H1 (cell line): Measurements from ENCODE around the gene CCAR1. TPM values are rescaled to one million over a fixed set of nuclear protein-coding genes. Genes with fewer than 3 reads are reported as not detected.

ENCODE experiments used
- CTCF ChIA-PET: fragments of 300-600 bp; sonication (Branson Sonifier 250); formaldehyde crosslinking; loops from one replicate; lab custom pipeline; 2021; ENCODE audit not compliant: partially characterized antibody; lab: Charles Lee
- POLR2A ChIA-PET: fragments of 300-600 bp; sonication (Branson Sonifier 250); formaldehyde crosslinking; loops from one replicate; lab custom pipeline; 2021; ENCODE audit warnings: inconsistent platforms; ENCODE audit not compliant: partially characterized antibody; lab: Charles Lee
- DNase-seq, 2 experiments: peaks; one replicate each; pipeline versions ENCODE4 v3.0.0 to v3.0.0-alpha.2; 2010 to 2022; ENCODE audit warnings: low spot score in 2 of 2, low read depth in 1 of 2, mixed read lengths in 1 of 2
- FAIRE-seq: peaks from 2 replicates; lab custom pipeline; 2011; peaks lifted over from hg19 to GRCh38; lab: Jason Lieb, UNC
- H2AFZ ChIP-seq: 2 replicates; pipeline ENCODE4 v1.8.1; 2012; ENCODE audit warnings: low read length, inconsistent platforms
- H2AK5ac ChIP-seq: 2 replicates; pipeline ENCODE4 v1.6.1; 2013; ENCODE audit warnings: low read depth, low read length
- H2BK120ac ChIP-seq: replicated peaks from 2 replicates; pipeline ENCODE3; 2013; ENCODE audit warnings: low read depth, low read length, inconsistent platforms
- H2BK12ac ChIP-seq: 2 replicates; pipeline ENCODE4 v1.6.1; 2013; ENCODE audit warnings: low read depth, low read length
- H2BK15ac ChIP-seq: 2 replicates; pipeline ENCODE4 v1.6.1; 2013; ENCODE audit warnings: low read length
- H2BK20ac ChIP-seq: 2 replicates; pipeline ENCODE4 v1.6.1; 2013; ENCODE audit warnings: low read length
- H2BK5ac ChIP-seq: 2 replicates; pipeline ENCODE4 v1.6.1; 2013; ENCODE audit warnings: low read depth, low read length
- H3K14ac ChIP-seq: 2 replicates; pipeline ENCODE4 v1.6.1; 2013; ENCODE audit warnings: inconsistent platforms; ENCODE audit not compliant: insufficient read length
- H3K18ac ChIP-seq: 2 replicates; pipeline ENCODE4 v1.6.1; 2013; ENCODE audit warnings: low read length; ENCODE audit errors: extremely low read depth
- H3K23ac ChIP-seq: 2 replicates; pipeline ENCODE4 v1.6.1; 2013; ENCODE audit warnings: inconsistent platforms; ENCODE audit not compliant: insufficient read length
- H3K23me2 ChIP-seq: 2 replicates; pipeline ENCODE4 v1.6.1; 2013; ENCODE audit warnings: low read depth, low read length
- H3K27ac ChIP-seq: 2 replicates; pipeline ENCODE4 v1.6.1; 2011; ENCODE audit warnings: low read depth, low read length, inconsistent platforms
- H3K27me3 ChIP-seq, 4 experiments: replicated peaks in 1 of 4; 1 replicate in 1 of 4; 2 replicates in 3 of 4; pipeline versions ENCODE4 v1.6.1 to v1.8.1; 2011 to 2013; ENCODE audit warnings: low read length in 3 of 4, mild to moderate bottlenecking in 3 of 4, inconsistent platforms in 2 of 4, mixed read lengths in 2 of 4, moderate library complexity in 1 of 4; ENCODE audit not compliant: control insufficient read depth in 3 of 4, insufficient read depth in 3 of 4; ENCODE audit errors: extremely low read depth in 1 of 4
- H3K36me3 ChIP-seq, 4 experiments: 2 replicates each; pipeline versions ENCODE4 v1.6.1 to v1.8.1; 2011 to 2013; ENCODE audit warnings: mild to moderate bottlenecking in 4 of 4, low read length in 3 of 4, moderate library complexity in 2 of 4, control low read depth in 1 of 4, inconsistent platforms in 1 of 4; ENCODE audit not compliant: insufficient read depth in 4 of 4, control insufficient read depth in 2 of 4
- H3K4ac ChIP-seq: replicated peaks from 2 replicates; pipeline ENCODE3; 2013; ENCODE audit warnings: low read length, low read depth, mixed read lengths, inconsistent platforms; ENCODE audit not compliant: insufficient read length
- H3K4me1 ChIP-seq, 4 experiments: replicated peaks in 1 of 4; 1 replicate in 1 of 4; 2 replicates in 3 of 4; pipeline versions ENCODE4 v1.6.1 to v1.8.1; 2011 to 2013; ENCODE audit warnings: low read length in 3 of 4, inconsistent platforms in 2 of 4, mixed read lengths in 1 of 4; ENCODE audit not compliant: insufficient read depth in 4 of 4, control insufficient read depth in 3 of 4
- H3K4me2 ChIP-seq, 2 experiments: 2 replicates each; pipeline versions ENCODE4 v1.6.1 to v1.8.1; 2011 to 2013; ENCODE audit warnings: low read depth in 2 of 2, low read length in 2 of 2, control low read depth in 1 of 2, inconsistent platforms in 1 of 2, mild to moderate bottlenecking in 1 of 2; ENCODE audit not compliant: insufficient read depth in 1 of 2
- H3K4me3 ChIP-seq, 4 experiments: fragments of 200-600, 300-600 bp in 1 of 4; sonication (generic), shearing (Covaris generic), sonication (Bioruptor Twin) in 1 of 4; 2 replicates each; pipeline versions ENCODE4 v1.5.1 to v1.8.1; 2011 to 2016; ENCODE audit warnings: low read length in 4 of 4, low read depth in 3 of 4, control low read depth in 2 of 4, inconsistent platforms in 2 of 4, mild to moderate bottlenecking in 2 of 4, mixed read lengths in 1 of 4, moderate library complexity in 1 of 4; ENCODE audit not compliant: insufficient read depth in 2 of 4; ENCODE audit errors: extremely low read depth in 1 of 4
- H3K56ac ChIP-seq: replicated peaks from 2 replicates; pipeline ENCODE3; 2013; ENCODE audit warnings: low read depth, mild to moderate bottlenecking, mixed read lengths, low read length, inconsistent platforms; ENCODE audit not compliant: insufficient read length
- H3K79me1 ChIP-seq: 2 replicates; pipeline ENCODE4 v1.6.1; 2013; ENCODE audit warnings: low read depth, low read length, control low read depth
- H3K79me2 ChIP-seq, 2 experiments: 2 replicates each; pipeline versions ENCODE4 v1.6.1 to v1.8.1; 2012 to 2013; ENCODE audit warnings: low read length in 2 of 2, mild to moderate bottlenecking in 2 of 2, inconsistent platforms in 1 of 2; ENCODE audit not compliant: insufficient read depth in 2 of 2, control insufficient read depth in 1 of 2
- H3K9ac ChIP-seq, 4 experiments: replicated peaks in 1 of 4; 1 replicate in 1 of 4; 2 replicates in 3 of 4; pipeline versions ENCODE4 v1.6.1 to v1.8.1; 2011 to 2013; ENCODE audit warnings: low read depth in 3 of 4, low read length in 3 of 4, control low read depth in 2 of 4, mild to moderate bottlenecking in 2 of 4, moderate library complexity in 2 of 4, inconsistent platforms in 1 of 4; ENCODE audit errors: extremely low read depth in 1 of 4
- H3K9me3 ChIP-seq, 2 experiments: 2 replicates each; pipeline versions ENCODE4 v1.6.1 to v1.8.1; 2012 to 2013; ENCODE audit warnings: mild to moderate bottlenecking in 2 of 2, moderate library complexity in 2 of 2, control low read depth in 1 of 2, inconsistent platforms in 1 of 2, low read depth in 1 of 2, low read length in 1 of 2, mixed read lengths in 1 of 2; ENCODE audit not compliant: insufficient read depth in 2 of 2
- H4K20me1 ChIP-seq, 2 experiments: replicated peaks in 1 of 2; 2 replicates each; pipeline versions ENCODE3 to v1.8.1; 2011 to 2013; ENCODE audit warnings: inconsistent platforms in 2 of 2, low read length in 2 of 2, mild to moderate bottlenecking in 1 of 2; ENCODE audit not compliant: insufficient read depth in 2 of 2, control insufficient read depth in 1 of 2
- H4K5ac ChIP-seq: 2 replicates; pipeline ENCODE4 v1.6.1; 2013; ENCODE audit warnings: low read length, low read depth, mixed read lengths, inconsistent platforms; ENCODE audit not compliant: insufficient read length
- H4K8ac ChIP-seq: 2 replicates; pipeline ENCODE4 v1.8.0; 2013; ENCODE audit warnings: mild to moderate bottlenecking, moderate library complexity, low read length, inconsistent platforms; ENCODE audit not compliant: insufficient read depth; ENCODE audit errors: extremely low read depth
- H4K91ac ChIP-seq: replicated peaks from 2 replicates; pipeline ENCODE3; 2013; ENCODE audit warnings: low read length, mixed read lengths, inconsistent platforms; ENCODE audit not compliant: insufficient read length
- BCL11A ChIP-seq, 2 experiments: IDR thresholded peaks; one replicate each; pipeline ENCODE4 v1.6.1; 2011; ENCODE audit warnings: low read depth in 2 of 2, low read length in 2 of 2, mild to moderate bottlenecking in 2 of 2
- HDAC6 ChIP-seq: IDR thresholded peaks from one replicate; pipeline ENCODE4 v1.7.1; 2012; ENCODE audit warnings: low read depth, mild to moderate bottlenecking, inconsistent platforms, low read length, moderate library complexity
- KDM1A ChIP-seq: fragments of 200-600, 300-600 bp; sonication (generic); IDR thresholded peaks from 2 replicates; pipeline ENCODE4 v1.7.1; 2016; ENCODE audit warnings: mild to moderate bottlenecking, low read length, borderline replicate concordance
- NANOG ChIP-seq: IDR thresholded peaks from 2 replicates; pipeline ENCODE4 v1.6.1; 2011; ENCODE audit warnings: low read length, low read depth, mild to moderate bottlenecking, inconsistent platforms; ENCODE audit not compliant: insufficient read depth, poor library complexity, severe bottlenecking
- RAD21 ChIP-seq, 2 experiments: IDR thresholded peaks in 1 of 2; conservative IDR thresholded peaks in 1 of 2; 2 replicates each; pipeline ENCODE4 v1.6.1; 2011; ENCODE audit warnings: low read depth in 2 of 2, low read length in 2 of 2, improper control_type of control experiment in 1 of 2, inconsistent platforms in 1 of 2, mild to moderate bottlenecking in 1 of 2, moderate library complexity in 1 of 2
- SRF ChIP-seq: IDR thresholded peaks from 2 replicates; pipeline ENCODE4 v1.6.1; 2011; ENCODE audit warnings: mild to moderate bottlenecking, low read depth, low read length, moderate library complexity
- TAF1 ChIP-seq: IDR thresholded peaks from 2 replicates; pipeline ENCODE4 v1.6.1; 2011; ENCODE audit warnings: mild to moderate bottlenecking, low read depth, low read length
- WGBS, 2 experiments: shearing (Covaris generic) in 1 of 2; methylation state at CpG; one replicate each; pipeline versions ENCODE4 v1.1.6 to v1.1.7; 2013 to 2015; ENCODE audit warnings: low lambda C conversion rate in 2 of 2, mixed read lengths in 2 of 2, inconsistent platforms in 1 of 2, low coverage in 1 of 2, missing lambda C conversion rate in 1 of 2; ENCODE audit not compliant: insufficient replicate concordance in 2 of 2, insufficient coverage in 1 of 2, insufficient read length in 1 of 2; ENCODE audit errors: extremely low coverage in 1 of 2, missing lambda C conversion rate in 1 of 2; 5-methylcytosine and 5-hydroxymethylcytosine counted together
- polyA plus RNA-seq, 7 experiments: library from polyadenylated mRNA; depleted of rRNA in 3 of 7; stranded (reverse) in 5 of 7; unstranded in 2 of 7; fragments of >200 nt in 5 of 7; fragments of 200-250 nt in 2 of 7; gene quantifications; 1 replicate in 5 of 7; 2 replicates in 1 of 7; 4 replicates in 1 of 7; pipeline versions ENCODE4 v1.2.1 to v1.2.3, GENCODE V29; 2011 to 2013; ENCODE audit warnings: missing spikeins in 2 of 7, mixed read lengths in 2 of 7
- total RNA-seq: library from RNA; stranded (reverse); fragmentation: NEBNext Ultra II Directional; extraction: Animal tissue kit (Norgen Biotek cat#: 25700); gene quantifications from 2 replicates; pipeline ENCODE4 v1.2.1, GENCODE V29; 2021
- TF ChIP-seq, protein P1 (sequence below): IDR thresholded peaks from 2 replicates; pipeline ENCODE4 v1.6.1; 2011; ENCODE audit warnings: low read length, improper control_type of control experiment
- TF ChIP-seq, protein P2 (sequence below): IDR thresholded peaks from 2 replicates; pipeline ENCODE4 v1.6.1; 2012; ENCODE audit warnings: inconsistent platforms
- TF ChIP-seq, protein P3 (sequence below): IDR thresholded peaks from 2 replicates; pipeline ENCODE4 v1.6.1; 2012; ENCODE audit warnings: inconsistent platforms

CCAR1 gene
- total and polyA plus RNA-seq, 2 of the 8 experiments (the other 6 are each of a cell fraction or from before 2014, with no cell fraction given): 91.6 to 111 TPM

DNA sequence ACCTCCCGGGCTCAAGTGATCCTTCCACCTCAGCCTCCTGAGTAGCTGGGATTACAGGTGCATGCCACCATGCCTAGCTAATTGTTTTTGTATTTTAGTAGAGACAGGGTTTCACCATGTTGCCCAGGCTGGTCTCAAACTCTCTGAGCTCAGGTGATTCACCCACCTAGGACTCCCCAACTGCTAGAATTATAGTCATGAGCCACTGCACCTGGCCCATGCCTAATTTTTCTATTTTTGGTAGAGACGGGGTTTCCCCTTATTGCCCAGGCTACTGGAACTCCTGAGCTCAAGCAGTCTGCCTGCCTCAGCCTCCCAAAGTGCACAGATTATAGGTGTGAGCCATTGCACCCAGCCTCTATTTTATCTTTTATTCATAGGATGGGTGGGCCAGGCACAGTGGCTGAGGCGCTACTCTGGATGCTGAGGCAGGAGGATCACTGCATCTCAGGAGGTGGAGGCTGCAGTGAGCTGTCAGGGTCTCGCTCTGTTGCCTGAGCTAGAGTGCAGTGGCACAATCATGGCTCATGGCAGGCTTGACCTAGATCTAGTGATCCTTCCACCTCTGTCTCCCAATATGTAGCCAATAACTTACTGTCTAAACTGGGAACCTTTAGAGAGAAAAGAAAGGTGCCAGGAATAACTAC lies 75.0 kb downstream of the CCAR1 start:
- no peak overlapping the region for H2AK5ac ChIP-seq
- WGBS, 2 experiments: 99% methylated on average over 4 of the region's 4 CpGs; no CpG with 5 or more reads in 1 of the 2 experiments
- no peaks in the 10 kb centered on the region for H3K23me2 ChIP-seq
- no peak overlapping the region for H2BK20ac ChIP-seq
- no peak for FAIRE-seq
- H3K36me3 ChIP-seq: peaks cover 0 to 52% (median 9%) of the 10 kb centered on the region in 4 experiments; a peak in 7 of 8 replicates
- no peak overlapping the region for H2BK120ac ChIP-seq
- ChIA-PET CTCF (interaction anchor here (1.1 to 2.5 kb wide), 5 partner anchors 13 to 156 kb away, joined by 4 to 15 read pairs (median 5); no protein-coding TSS in a partner anchor), POLR2A (interaction anchor here (0.9 to 5.5 kb wide), 4 partner anchors 11 to 104 kb away, joined by 4 to 25 read pairs (median 4); partner anchors contain the start of gene DDX50)
- H3K4me2 ChIP-seq: no peak overlapping the region
- no peaks in the 10 kb centered on the region for H3K9me3 ChIP-seq
- H3K79me1 ChIP-seq: no peaks in the 10 kb centered on the region
- H3K4me1 ChIP-seq: no peaks in the 10 kb centered on the region
- no peaks in the 10 kb centered on the region for H3K79me2 ChIP-seq
- no peak overlapping the region for H4K5ac ChIP-seq
- H3K9ac ChIP-seq: no peak overlapping the region
- DNase-seq: no peak
- no peak overlapping the region for H3K4ac ChIP-seq
- H3K4me3 ChIP-seq: no peak overlapping the region
- no peak overlapping the region for H3K23ac ChIP-seq
- no peak overlapping the region for H4K8ac ChIP-seq
- H3K18ac ChIP-seq: no peak overlapping the region
- no peak overlapping the region for H3K27ac ChIP-seq
- H3K56ac ChIP-seq: no peak overlapping the region
- H3K27me3 ChIP-seq: no peaks in the 10 kb centered on the region
- no peak overlapping the region for H2BK5ac ChIP-seq
- H4K20me1 ChIP-seq: peaks cover 0 to 2% of the 10 kb centered on the region in 2 experiments
- H3K14ac ChIP-seq: no peak overlapping the region
- H4K91ac ChIP-seq: no peak overlapping the region
- no peak overlapping the region for H2AFZ ChIP-seq
- H2BK12ac ChIP-seq: no peak overlapping the region
- no peak overlapping the region for H2BK15ac ChIP-seq
- TF ChIP-seq BCL11A (IDR thresholded peaks at IDR 0.05; ENCODE audit: low read depth in 2 of 2, low read length in 2 of 2): no peak
- no peak for TF ChIP-seq HDAC6
- no peak for TF ChIP-seq NANOG
- TF ChIP-seq, protein P1, sequence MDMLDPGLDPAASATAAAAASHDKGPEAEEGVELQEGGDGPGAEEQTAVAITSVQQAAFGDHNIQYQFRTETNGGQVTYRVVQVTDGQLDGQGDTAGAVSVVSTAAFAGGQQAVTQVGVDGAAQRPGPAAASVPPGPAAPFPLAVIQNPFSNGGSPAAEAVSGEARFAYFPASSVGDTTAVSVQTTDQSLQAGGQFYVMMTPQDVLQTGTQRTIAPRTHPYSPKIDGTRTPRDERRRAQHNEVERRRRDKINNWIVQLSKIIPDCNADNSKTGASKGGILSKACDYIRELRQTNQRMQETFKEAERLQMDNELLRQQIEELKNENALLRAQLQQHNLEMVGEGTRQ: no peak
- TF ChIP-seq, protein P2, sequence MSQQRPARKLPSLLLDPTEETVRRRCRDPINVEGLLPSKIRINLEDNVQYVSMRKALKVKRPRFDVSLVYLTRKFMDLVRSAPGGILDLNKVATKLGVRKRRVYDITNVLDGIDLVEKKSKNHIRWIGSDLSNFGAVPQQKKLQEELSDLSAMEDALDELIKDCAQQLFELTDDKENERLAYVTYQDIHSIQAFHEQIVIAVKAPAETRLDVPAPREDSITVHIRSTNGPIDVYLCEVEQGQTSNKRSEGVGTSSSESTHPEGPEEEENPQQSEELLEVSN: no peak
- TF ChIP-seq TAF1: no peak
- no peak for TF ChIP-seq KDM1A
- TF ChIP-seq SRF: no peak
- TF ChIP-seq, protein P3, sequence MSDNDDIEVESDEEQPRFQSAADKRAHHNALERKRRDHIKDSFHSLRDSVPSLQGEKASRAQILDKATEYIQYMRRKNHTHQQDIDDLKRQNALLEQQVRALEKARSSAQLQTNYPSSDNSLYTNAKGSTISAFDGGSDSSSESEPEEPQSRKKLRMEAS: no peak
- no peak for TF ChIP-seq RAD21 (IDR thresholded peaks at IDR 0.05 in 1 of 2, conservative IDR thresholded peaks at IDR 0.05 in 1 of 2; ENCODE audit: low read depth in 2 of 2, low read length in 2 of 2)
